Measurements from ENCODE around the gene MLN.

The MLN gene

GRCh38 chr6:33768644-33769120 lies 35.1 kb downstream of the MLN start:
- DNase-seq (ENCODE audit: low spot score in 2 of 2) (peak; percentile 42 to 57), ATAC-seq (replicated peaks; ENCODE audit: extremely low read depth, poor library complexity, severe bottlenecking) (peak; percentile 54)
- Mint-ChIP-seq H3K4me1 (peaks cover 17% of the 10 kb centered on the region), H3K36me3 (ENCODE audit: insufficient read depth) (peaks cover 8% of the 10 kb centered on the region), H3K4me3 (no peak overlapping the region), H3K27ac (ENCODE audit: low read depth) (no peak overlapping the region), H3K9me3 (no peaks in the 10 kb centered on the region), H3K27me3 (peaks cover 34% of the 10 kb centered on the region)

GRCh38 chr6:33766921-33767907 lies 36.6 kb downstream of the MLN start:
- ATAC-seq (replicated peaks; ENCODE audit: extremely low read depth, poor library complexity, severe bottlenecking): no peak
- no peak overlapping the region for H3K4me3 Mint-ChIP-seq
- no peaks in the 10 kb centered on the region for H3K36me3 Mint-ChIP-seq (ENCODE audit: insufficient read depth)

GRCh38 chr6:33765368-33765767 lies 38.4 kb downstream of the MLN start:
- no peak overlapping the region for H3K27ac Mint-ChIP-seq (ENCODE audit: low read depth)
- no peaks in the 10 kb centered on the region for H3K36me3 Mint-ChIP-seq (ENCODE audit: insufficient read depth)
- no peak overlapping the region for H3K4me3 Mint-ChIP-seq
- no peaks in the 10 kb centered on the region for H3K4me1 Mint-ChIP-seq
- H3K27me3 Mint-ChIP-seq: peaks cover 37% of the 10 kb centered on the region
- ATAC-seq (replicated peaks; ENCODE audit: extremely low read depth, poor library complexity, severe bottlenecking): no peak
- no peak for DNase-seq (ENCODE audit: low spot score in 2 of 2)
- H3K9me3 Mint-ChIP-seq: no peaks in the 10 kb centered on the region

More at GRCh38 chr6:33766921-33767907, 36.6 kb downstream of the MLN start:
- H3K27me3 Mint-ChIP-seq: peaks cover 37% of the 10 kb centered on the region
- DNase-seq (ENCODE audit: low spot score in 2 of 2): no peak
- peaks cover 9% of the 10 kb centered on the region for H3K4me1 Mint-ChIP-seq
- no peak overlapping the region for H3K27ac Mint-ChIP-seq (ENCODE audit: low read depth)
- no peaks in the 10 kb centered on the region for H3K9me3 Mint-ChIP-seq

- Mint-ChIP-seq H3K9me3 (no peaks in the 10 kb centered on the region), H3K27me3 (peaks cover 37% of the 10 kb centered on the region), H3K27ac (ENCODE audit: low read depth) (no peak overlapping the region), H3K4me3 (no peak overlapping the region), H3K36me3 (ENCODE audit: insufficient read depth) (no peaks in the 10 kb centered on the region), H3K4me1 (no peaks in the 10 kb centered on the region)
- no peak for ATAC-seq (replicated peaks; ENCODE audit: extremely low read depth, poor library complexity, severe bottlenecking)
- DNase-seq (ENCODE audit: low spot score in 2 of 2): no peak
Observed at GRCh38 chr6:33764036-33764435, 39.8 kb downstream of the MLN start.

GRCh38 chr6:33763483-33763882 lies 40.3 kb downstream of the MLN start:
- Mint-ChIP-seq H3K9me3 (no peaks in the 10 kb centered on the region), H3K36me3 (ENCODE audit: insufficient read depth) (no peaks in the 10 kb centered on the region)

GRCh38 chr6:33762713-33763112 lies 41.1 kb downstream of the MLN start:
- Mint-ChIP-seq H3K9me3 (no peaks in the 10 kb centered on the region), H3K36me3 (ENCODE audit: insufficient read depth) (peaks cover 2% of the 10 kb centered on the region), H3K4me3 (no peak overlapping the region), H3K27me3 (peaks cover 42% of the 10 kb centered on the region), H3K27ac (ENCODE audit: low read depth) (no peak overlapping the region), H3K4me1 (no peaks in the 10 kb centered on the region)
- ATAC-seq (replicated peaks; ENCODE audit: extremely low read depth, poor library complexity, severe bottlenecking) (no peak), DNase-seq (ENCODE audit: low spot score in 2 of 2) (no peak)

More at GRCh38 chr6:33763483-33763882, 40.3 kb downstream of the MLN start:
- no peak overlapping the region for H3K27ac Mint-ChIP-seq (ENCODE audit: low read depth)
- ATAC-seq (replicated peaks; ENCODE audit: extremely low read depth, poor library complexity, severe bottlenecking): no peak
- H3K4me1 Mint-ChIP-seq: no peaks in the 10 kb centered on the region
- no peak for DNase-seq (ENCODE audit: low spot score in 2 of 2)
- peaks cover 37% of the 10 kb centered on the region for H3K27me3 Mint-ChIP-seq
- H3K4me3 Mint-ChIP-seq: no peak overlapping the region

- peaks cover 44% of the 10 kb centered on the region for H3K27me3 Mint-ChIP-seq
- ATAC-seq (replicated peaks; ENCODE audit: extremely low read depth, poor library complexity, severe bottlenecking) (no peak), DNase-seq (ENCODE audit: low spot score in 2 of 2) (no peak)
- no peak overlapping the region for H3K4me3 Mint-ChIP-seq
- H3K4me1 Mint-ChIP-seq: no peaks in the 10 kb centered on the region
- no peak overlapping the region for H3K27ac Mint-ChIP-seq (ENCODE audit: low read depth)
- H3K36me3 Mint-ChIP-seq (ENCODE audit: insufficient read depth): peaks cover 2% of the 10 kb centered on the region
- no peaks in the 10 kb centered on the region for H3K9me3 Mint-ChIP-seq
Observed at GRCh38 chr6:33761922-33762629, 41.7 kb downstream of the MLN start.

GRCh38 chr6:33761581-33761921 lies 42.3 kb downstream of the MLN start:
- H3K4me1 Mint-ChIP-seq: no peaks in the 10 kb centered on the region
- H3K27ac Mint-ChIP-seq (ENCODE audit: low read depth): no peak overlapping the region
- no peak for DNase-seq (ENCODE audit: low spot score in 2 of 2)
- no peaks in the 10 kb centered on the region for H3K9me3 Mint-ChIP-seq
- ATAC-seq (replicated peaks; ENCODE audit: extremely low read depth, poor library complexity, severe bottlenecking): no peak
- no peak overlapping the region for H3K4me3 Mint-ChIP-seq
- peaks cover 41% of the 10 kb centered on the region for H3K27me3 Mint-ChIP-seq
- peaks cover 2% of the 10 kb centered on the region for H3K36me3 Mint-ChIP-seq (ENCODE audit: insufficient read depth)

GRCh38 chr6:33759887-33760629 lies 43.7 kb downstream of the MLN start:
- Mint-ChIP-seq H3K4me1 (no peaks in the 10 kb centered on the region), H3K4me3 (no peak overlapping the region), H3K9me3 (no peaks in the 10 kb centered on the region), H3K27me3 (peaks cover 28% of the 10 kb centered on the region), H3K27ac (ENCODE audit: low read depth) (no peak overlapping the region), H3K36me3 (ENCODE audit: insufficient read depth) (peaks cover 2% of the 10 kb centered on the region)
- ATAC-seq (replicated peaks; ENCODE audit: extremely low read depth, poor library complexity, severe bottlenecking): no peak
- DNase-seq (ENCODE audit: low spot score in 2 of 2): no peak

- no peak overlapping the region for H3K4me3 Mint-ChIP-seq
- H3K36me3 Mint-ChIP-seq (ENCODE audit: insufficient read depth): peaks cover 2% of the 10 kb centered on the region
- no peaks in the 10 kb centered on the region for H3K4me1 Mint-ChIP-seq
- H3K27me3 Mint-ChIP-seq: peaks cover 20% of the 10 kb centered on the region
- ATAC-seq (replicated peaks; ENCODE audit: extremely low read depth, poor library complexity, severe bottlenecking) (no peak), DNase-seq (ENCODE audit: low spot score in 2 of 2) (no peak)
- H3K27ac Mint-ChIP-seq (ENCODE audit: low read depth): no peak overlapping the region
- H3K9me3 Mint-ChIP-seq: no peaks in the 10 kb centered on the region
Observed at GRCh38 chr6:33758815-33759216, 45.0 kb downstream of the MLN start.

- no peak for ATAC-seq (replicated peaks; ENCODE audit: extremely low read depth, poor library complexity, severe bottlenecking)
- Mint-ChIP-seq H3K27me3 (peaks cover 15% of the 10 kb centered on the region), H3K4me3 (no peak overlapping the region), H3K9me3 (no peaks in the 10 kb centered on the region), H3K27ac (ENCODE audit: low read depth) (no peak overlapping the region), H3K36me3 (ENCODE audit: insufficient read depth) (peaks cover 2% of the 10 kb centered on the region), H3K4me1 (no peaks in the 10 kb centered on the region)
- DNase-seq (ENCODE audit: low spot score in 2 of 2): no peak
Observed at GRCh38 chr6:33757906-33758305, 45.9 kb downstream of the MLN start.

GRCh38 chr6:33757113-33757512 lies 46.7 kb downstream of the MLN start:
- H3K27ac Mint-ChIP-seq (ENCODE audit: low read depth): no peak overlapping the region
- ATAC-seq (replicated peaks; ENCODE audit: extremely low read depth, poor library complexity, severe bottlenecking) (no peak), DNase-seq (ENCODE audit: low spot score in 2 of 2) (no peak)
- no peak overlapping the region for H3K4me3 Mint-ChIP-seq
- peaks cover 15% of the 10 kb centered on the region for H3K27me3 Mint-ChIP-seq
- H3K36me3 Mint-ChIP-seq (ENCODE audit: insufficient read depth): peaks cover 2% of the 10 kb centered on the region
- no peaks in the 10 kb centered on the region for H3K4me1 Mint-ChIP-seq
- H3K9me3 Mint-ChIP-seq: no peaks in the 10 kb centered on the region

Measured in central memory CD8-positive, alpha-beta T cell (primary cell).